Skeletal muscle satellite cell (primary cell): Measurements from ENCODE around the gene BTBD17. TPM values are rescaled to one million over a fixed set of nuclear protein-coding genes. Genes with fewer than 3 reads are reported as not detected.
"Not testable (repeated sequence)": the region's sequence is repeated elsewhere in the genome, so short reads cannot be mapped to it uniquely, and the experiment has no call there.

ENCODE experiments used
- H3K27me3 ChIP-seq: 2 replicates; pipeline ENCODE4 v1.7.0; 2013; ENCODE audit warnings: low read length; ENCODE audit not compliant: control insufficient read depth, insufficient read depth
- H3K36me3 ChIP-seq: 2 replicates; pipeline ENCODE4 v1.7.0; 2013; ENCODE audit warnings: mild to moderate bottlenecking, control low read depth, low read length; ENCODE audit not compliant: insufficient read depth
- H3K4me1 ChIP-seq: 2 replicates; pipeline ENCODE4 v1.7.0; 2013; ENCODE audit warnings: low read length; ENCODE audit not compliant: control insufficient read depth, insufficient read depth
- H3K4me2 ChIP-seq: 2 replicates; pipeline ENCODE4 v1.7.0; 2013; ENCODE audit warnings: mild to moderate bottlenecking, low read length
- H3K4me3 ChIP-seq: 2 replicates; pipeline ENCODE4 v1.7.0; 2013; ENCODE audit warnings: low read length
- H3K9ac ChIP-seq: 2 replicates; pipeline ENCODE4 v1.7.0; 2013; ENCODE audit warnings: mild to moderate bottlenecking, low read depth, low read length, moderate library complexity
- H3K9me3 ChIP-seq: replicated peaks from 2 replicates; pipeline ENCODE4 v1.7.0; 2013; ENCODE audit warnings: mild to moderate bottlenecking, control low read depth, low read length
- total RNA-seq: library from RNA; depleted of rRNA; stranded (reverse); fragments of >200 nt; gene quantifications from 2 replicates; pipeline ENCODE4 v1.2.3, GENCODE V29; 2012; rRNA removed

BTBD17 gene, protein sequence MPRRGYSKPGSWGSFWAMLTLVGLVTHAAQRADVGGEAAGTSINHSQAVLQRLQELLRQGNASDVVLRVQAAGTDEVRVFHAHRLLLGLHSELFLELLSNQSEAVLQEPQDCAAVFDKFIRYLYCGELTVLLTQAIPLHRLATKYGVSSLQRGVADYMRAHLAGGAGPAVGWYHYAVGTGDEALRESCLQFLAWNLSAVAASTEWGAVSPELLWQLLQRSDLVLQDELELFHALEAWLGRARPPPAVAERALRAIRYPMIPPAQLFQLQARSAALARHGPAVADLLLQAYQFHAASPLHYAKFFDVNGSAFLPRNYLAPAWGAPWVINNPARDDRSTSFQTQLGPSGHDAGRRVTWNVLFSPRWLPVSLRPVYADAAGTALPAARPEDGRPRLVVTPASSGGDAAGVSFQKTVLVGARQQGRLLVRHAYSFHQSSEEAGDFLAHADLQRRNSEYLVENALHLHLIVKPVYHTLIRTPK
- total RNA-seq, result not detected in 2 replicates

GRCh38 chr17:74361230-74362068, at the start of gene BTBD17:
Gene BTBD17 (minus strand): TSS chr17:74361868. CDS start chr17:74361819, 49 bp downstream.
- no peaks in the 10 kb centered on the region for H3K9me3 ChIP-seq
- H3K36me3 ChIP-seq, result no peaks in the 10 kb centered on the region
- H3K4me1 ChIP-seq, result no peaks in the 10 kb centered on the region
- no peak within 1 kb of the TSS for H3K4me3 ChIP-seq
- peaks cover 16% of the 10 kb centered on the region for H3K27me3 ChIP-seq
- no peak within 1 kb of the TSS for H3K4me2 ChIP-seq
- H3K9ac ChIP-seq, result no peak within 1 kb of the TSS

DNA sequence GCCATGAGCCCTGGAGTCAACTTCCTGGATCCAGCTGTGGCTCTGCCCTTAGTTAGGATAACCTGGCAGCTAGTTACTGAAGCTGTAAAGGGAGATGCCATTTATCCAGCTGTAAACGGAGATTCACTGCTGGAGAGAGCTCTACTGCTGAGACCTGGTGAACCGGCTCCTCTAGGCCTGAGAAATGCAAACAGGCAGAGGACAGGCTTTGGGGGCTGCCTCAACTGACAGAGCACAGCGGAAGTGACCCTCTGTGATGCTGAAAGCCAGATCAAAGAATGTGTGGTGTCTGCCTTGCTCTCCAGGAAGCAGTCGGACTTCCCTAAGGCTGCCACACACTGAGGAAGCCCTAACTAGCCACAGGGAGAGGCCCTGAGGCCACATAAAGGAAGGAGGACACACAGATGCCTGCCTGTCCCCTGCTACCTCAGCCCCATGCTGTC, 48.4 kb upstream of the BTBD17 start:
- no peaks in the 10 kb centered on the region for H3K4me1 ChIP-seq
- no peak overlapping the region for H3K4me2 ChIP-seq
- H3K9me3 ChIP-seq, result no peaks in the 10 kb centered on the region
- no peak overlapping the region for H3K4me3 ChIP-seq
- H3K27me3 ChIP-seq, result no peaks in the 10 kb centered on the region
- no peaks in the 10 kb centered on the region for H3K36me3 ChIP-seq
- H3K9ac ChIP-seq, result no peak overlapping the region

GRCh38 chr17:74408815-74409214, 47.1 kb upstream of the BTBD17 start:
- Histone ChIP-seq H3K4me1 (no peaks in the 10 kb centered on the region), H3K4me3 (no peak overlapping the region), H3K4me2 (no peak overlapping the region), H3K27me3 (no peaks in the 10 kb centered on the region), H3K36me3 (no peaks in the 10 kb centered on the region), H3K9ac (no peak overlapping the region), H3K9me3 (no peaks in the 10 kb centered on the region)

DNA sequence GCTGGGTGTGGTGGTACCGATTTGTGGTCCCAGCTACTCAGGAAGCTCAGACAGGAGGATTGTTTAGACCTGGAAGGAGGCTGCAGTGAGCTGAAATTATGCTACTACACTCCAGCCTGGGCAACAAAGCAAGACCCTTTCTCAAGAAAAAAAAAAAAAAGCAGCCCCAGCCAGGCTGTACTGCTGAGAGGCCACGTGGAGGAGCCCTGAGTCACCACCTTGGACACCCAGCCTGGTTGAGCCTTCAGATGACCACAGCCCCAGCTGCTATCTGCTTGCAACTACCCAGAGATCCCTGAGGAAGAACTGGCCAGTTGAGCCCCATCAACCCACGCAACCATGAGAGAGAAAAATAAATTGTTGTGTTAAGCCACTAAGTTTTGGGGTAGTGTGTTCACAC, 46.6 kb upstream of the BTBD17 start:
- no peak overlapping the region for H3K9ac ChIP-seq
- H3K27me3 ChIP-seq, result no peaks in the 10 kb centered on the region
- no peaks in the 10 kb centered on the region for H3K4me1 ChIP-seq
- H3K4me3 ChIP-seq, result no peak overlapping the region
- H3K4me2 ChIP-seq, result no peak overlapping the region
- no peaks in the 10 kb centered on the region for H3K9me3 ChIP-seq
- H3K36me3 ChIP-seq, result no peaks in the 10 kb centered on the region

DNA sequence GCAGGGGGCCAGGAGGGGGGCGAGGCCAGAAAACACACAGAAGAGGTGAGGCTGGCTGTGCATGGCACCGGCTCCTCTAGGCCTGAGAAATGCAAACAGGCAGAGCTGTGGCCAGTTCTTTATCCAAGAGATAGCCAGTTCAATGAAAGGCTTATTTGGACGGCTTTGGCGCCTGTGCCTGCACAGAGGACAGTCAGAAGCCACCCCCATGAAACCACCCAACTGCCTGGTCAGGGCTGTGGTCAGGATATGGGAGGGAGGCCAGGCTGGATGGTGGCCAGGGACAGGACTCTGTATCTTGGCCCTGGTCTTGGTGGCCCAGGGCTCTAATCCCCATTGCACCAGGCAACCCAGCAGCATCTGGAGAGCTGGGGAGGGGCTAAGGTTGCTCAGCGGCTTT, 45.7 kb upstream of the BTBD17 start:
- no peaks in the 10 kb centered on the region for H3K9me3 ChIP-seq
- no peak overlapping the region for H3K9ac ChIP-seq
- H3K4me1 ChIP-seq, result no peaks in the 10 kb centered on the region
- H3K36me3 ChIP-seq, result no peaks in the 10 kb centered on the region
- no peak overlapping the region for H3K4me2 ChIP-seq
- H3K27me3 ChIP-seq, result no peaks in the 10 kb centered on the region
- H3K4me3 ChIP-seq, result no peak overlapping the region

- H3K4me1 ChIP-seq, H3K9me3 ChIP-seq, H3K9ac ChIP-seq, H3K27me3 ChIP-seq, H3K36me3 ChIP-seq, H3K4me3 ChIP-seq, H3K4me2 ChIP-seq: not testable (repeated sequence)
Observed at GRCh38 chr17:74405311-74405710, 43.6 kb upstream of the BTBD17 start.

DNA sequence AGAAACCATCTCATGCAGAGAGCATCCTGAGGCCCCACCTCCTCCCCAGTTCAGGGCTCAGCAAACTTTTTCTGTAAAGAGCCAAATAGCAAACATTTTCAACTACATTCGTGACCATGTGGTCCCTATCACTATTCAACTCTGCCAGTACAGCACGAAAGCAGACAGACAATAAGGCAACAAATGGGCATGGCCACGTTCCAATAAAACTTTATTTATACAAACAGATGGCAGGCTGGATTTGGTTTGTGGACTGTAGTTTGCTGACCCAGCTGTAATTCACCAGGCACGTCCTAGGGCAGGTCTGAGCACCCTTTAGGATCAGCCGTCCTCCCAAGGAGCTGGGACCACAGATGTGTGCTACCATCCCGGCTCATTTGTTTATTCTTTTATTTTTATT, 43.1 kb upstream of the BTBD17 start:
- no peaks in the 10 kb centered on the region for H3K4me1 ChIP-seq
- no peaks in the 10 kb centered on the region for H3K9me3 ChIP-seq
- no peaks in the 10 kb centered on the region for H3K36me3 ChIP-seq
- no peaks in the 10 kb centered on the region for H3K27me3 ChIP-seq
- no peak overlapping the region for H3K4me3 ChIP-seq
- no peak overlapping the region for H3K9ac ChIP-seq
- H3K4me2 ChIP-seq, result no peak overlapping the region

DNA sequence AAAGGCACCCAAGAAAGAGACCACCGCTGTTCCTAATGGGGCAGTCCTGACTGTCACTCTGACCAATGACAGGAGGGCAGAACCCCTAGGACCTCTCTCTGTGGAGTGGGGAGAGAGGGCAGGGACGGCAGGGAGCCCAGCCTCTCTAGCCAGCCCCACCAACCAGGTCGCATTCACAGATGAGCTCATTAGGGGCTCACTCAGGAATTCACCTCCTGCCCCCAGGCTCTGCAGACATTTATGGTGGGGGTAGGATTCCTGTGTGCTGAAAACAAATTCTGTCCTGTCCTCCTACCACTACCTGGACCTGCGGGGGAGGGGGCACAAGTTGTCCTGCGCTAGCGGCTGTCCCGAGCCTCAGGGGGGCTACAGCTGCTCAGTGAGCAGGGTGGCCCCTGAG, 42.5 kb upstream of the BTBD17 start:
- H3K4me3 ChIP-seq, result no peak overlapping the region
- H3K4me1 ChIP-seq, result no peaks in the 10 kb centered on the region
- H3K9me3 ChIP-seq, result no peaks in the 10 kb centered on the region
- H3K9ac ChIP-seq, result no peak overlapping the region
- no peaks in the 10 kb centered on the region for H3K36me3 ChIP-seq
- H3K27me3 ChIP-seq, result no peaks in the 10 kb centered on the region
- H3K4me2 ChIP-seq, result no peak overlapping the region

GRCh38 chr17:74403512-74404137, 42.0 kb upstream of the BTBD17 start:
- no peak overlapping the region for H3K4me2 ChIP-seq
- no peak overlapping the region for H3K9ac ChIP-seq
- H3K9me3 ChIP-seq, result no peaks in the 10 kb centered on the region
- H3K27me3 ChIP-seq, result no peaks in the 10 kb centered on the region
- no peaks in the 10 kb centered on the region for H3K36me3 ChIP-seq
- no peaks in the 10 kb centered on the region for H3K4me1 ChIP-seq
- no peak overlapping the region for H3K4me3 ChIP-seq

- Histone ChIP-seq H3K4me2 (no peak overlapping the region), H3K4me1 (no peaks in the 10 kb centered on the region), H3K9ac (no peak overlapping the region), H3K4me3 (no peak overlapping the region), H3K9me3 (no peaks in the 10 kb centered on the region), H3K36me3 (no peaks in the 10 kb centered on the region), H3K27me3 (no peaks in the 10 kb centered on the region)
Observed at GRCh38 chr17:74402048-74402447, 40.4 kb upstream of the BTBD17 start.

- Histone ChIP-seq H3K4me3 (no peak overlapping the region), H3K9ac (no peak overlapping the region), H3K36me3 (no peaks in the 10 kb centered on the region)
Observed at GRCh38 chr17:74396567-74396966, 34.9 kb upstream of the BTBD17 start.

More at GRCh38 chr17:74396567-74396966, 34.9 kb upstream of the BTBD17 start:
- H3K4me1 ChIP-seq, result no peaks in the 10 kb centered on the region
- no peak overlapping the region for H3K4me2 ChIP-seq
- H3K27me3 ChIP-seq, result no peaks in the 10 kb centered on the region
- H3K9me3 ChIP-seq, result no peaks in the 10 kb centered on the region
